ENCODE measurements around the gene GABPB2.

GRCh38 chr1:151039521-151039920 lies 31.0 kb upstream of the GABPB2 start:
- TF ChIP-seq CTCF (conservative IDR thresholded peaks at IDR 0.05; ENCODE audit: low read length) (no peak), EZH2phosphoT487 (IDR thresholded peaks at IDR 0.05; ENCODE audit: borderline replicate concordance) (no peak)

All from Loucy (cell line).